GM19395 (cell line): Measurements from ENCODE around the gene ACOT2.
"Not testable (repeated sequence)": the region's sequence is repeated elsewhere in the genome, so short reads cannot be mapped to it uniquely, and the experiment has no call there.

Source experiments
- ATAC-seq: cut with Tn5 transposase; IDR thresholded peaks from one replicate; pipeline ENCODE4 v1.9.1; 2021; ENCODE audit warnings: mild to moderate bottlenecking, moderate library complexity; ENCODE audit not compliant: unreplicated experiment

ACOT2 gene

DNA sequence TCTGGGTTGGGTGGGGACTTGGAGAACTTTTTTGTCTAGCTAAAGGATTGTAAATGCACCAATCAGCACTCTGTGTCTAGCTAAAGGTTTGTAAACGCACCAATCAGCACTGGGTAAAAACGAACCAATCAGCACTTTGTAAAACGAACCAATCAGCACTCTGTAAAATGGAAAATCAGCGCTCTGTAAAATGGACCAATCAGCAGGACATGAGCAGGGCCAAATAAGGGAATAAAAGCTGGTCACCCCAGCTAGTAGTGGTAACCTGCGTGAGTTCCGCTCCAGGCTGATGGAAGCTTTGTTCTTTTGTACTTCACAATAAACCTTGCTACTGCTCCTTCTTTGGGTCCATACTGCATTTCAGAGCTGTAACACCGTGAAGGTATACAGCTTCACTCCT lies 1.7 kb upstream of the ACOT2 start:
- no peak for ATAC-seq

DNA sequence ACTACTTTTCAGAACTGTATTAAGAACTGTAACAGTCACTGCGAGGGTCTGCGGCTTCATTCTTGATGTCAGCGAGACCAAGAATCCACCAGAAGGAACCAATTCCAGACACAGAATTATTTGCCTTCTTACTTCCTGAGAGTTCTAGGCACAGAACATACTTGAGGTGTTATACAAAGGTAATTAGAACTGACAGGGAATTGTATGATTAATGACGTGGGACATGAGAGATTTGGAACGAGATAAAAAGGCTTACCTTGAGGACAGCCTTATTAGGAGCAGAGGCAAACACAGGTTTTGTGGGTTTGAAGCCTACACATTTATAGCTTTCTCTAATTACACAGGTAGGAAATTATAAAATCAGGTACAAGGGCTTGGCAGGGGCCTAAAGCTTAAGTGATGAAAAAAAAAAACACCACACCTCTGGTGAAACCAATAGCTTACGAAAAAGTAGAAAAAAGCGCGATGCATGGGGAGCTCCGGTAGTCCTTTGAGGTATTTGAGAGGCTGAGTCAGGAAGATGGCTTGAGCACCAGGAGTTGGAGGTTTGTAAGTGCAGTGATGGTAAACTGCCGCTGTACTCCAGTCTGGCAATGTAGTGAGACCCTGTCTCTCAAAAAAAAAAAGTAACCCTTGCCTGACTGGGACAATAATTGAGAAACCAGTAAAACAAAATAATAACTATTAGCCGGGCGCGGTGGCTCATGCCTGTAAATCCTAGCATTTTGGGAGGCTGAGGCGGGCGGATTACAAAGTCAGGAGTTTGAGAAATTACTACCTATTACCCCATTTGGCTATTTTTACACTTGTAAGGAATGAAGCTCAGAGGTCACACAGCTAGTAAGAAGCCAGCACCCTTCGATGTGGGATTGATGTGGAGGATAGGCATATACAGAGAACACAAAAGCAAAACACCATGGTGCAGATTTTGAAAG lies 795 bp upstream of the ACOT2 start:
- no peak for ATAC-seq

DNA sequence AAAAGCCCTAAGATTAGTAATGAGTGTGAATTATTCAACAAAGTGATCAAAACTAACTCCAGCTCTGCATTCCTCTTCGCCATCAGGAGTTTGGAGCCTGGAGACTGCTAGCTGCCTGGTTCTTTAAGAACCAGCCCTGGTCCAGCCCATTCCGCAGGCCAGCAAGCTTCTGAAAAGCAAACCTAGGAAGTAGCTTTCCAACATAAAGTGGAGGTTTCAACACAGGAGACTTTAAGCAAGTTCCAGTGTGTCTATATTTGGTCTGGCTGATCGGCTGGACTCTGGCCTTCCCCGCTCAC lies 178 bp upstream of the ACOT2 start:
- not testable (repeated sequence) for ATAC-seq

DNA sequence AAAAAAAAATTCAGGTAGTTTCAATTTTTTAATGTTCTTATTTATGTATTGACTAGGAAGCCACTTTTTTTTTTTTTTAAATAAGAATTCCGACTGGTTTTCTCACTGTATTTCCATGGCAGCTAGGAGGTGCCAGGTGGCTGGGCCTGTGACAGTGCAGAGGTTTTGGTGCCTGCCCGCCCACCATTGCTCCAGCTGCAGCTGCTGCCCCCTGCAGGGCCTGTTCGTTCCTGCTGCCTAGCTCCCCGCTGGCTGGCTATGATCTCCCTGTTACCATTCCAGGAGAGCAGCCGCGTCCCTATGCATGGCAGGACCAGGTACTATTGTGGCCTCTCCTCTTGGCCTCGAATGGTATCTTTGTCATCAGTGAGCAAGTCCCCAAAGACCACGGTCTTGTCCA lies 1.9 kb downstream of the ACOT2 start:
- ATAC-seq = peak; percentile 62

DNA sequence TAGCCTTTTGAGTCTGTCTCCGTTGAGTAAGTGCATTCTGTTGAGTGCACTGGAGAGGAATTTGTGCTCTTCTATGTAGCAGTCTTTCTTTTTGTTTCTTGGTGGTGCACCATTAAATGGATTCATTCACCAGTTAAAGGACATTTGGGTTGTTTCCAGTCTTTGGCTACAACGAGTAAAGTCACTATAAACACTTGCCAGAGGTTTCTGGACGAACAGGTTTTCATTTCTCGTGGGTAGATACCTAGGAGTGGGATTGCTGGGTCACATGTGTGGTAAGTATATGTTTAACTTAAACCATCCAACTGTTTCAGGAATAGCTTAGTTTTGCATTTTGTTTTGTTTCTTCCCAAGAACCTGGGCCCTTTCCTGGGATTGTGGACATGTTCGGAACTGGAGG lies 4.0 kb downstream of the ACOT2 start:
- not testable (repeated sequence) for ATAC-seq

DNA sequence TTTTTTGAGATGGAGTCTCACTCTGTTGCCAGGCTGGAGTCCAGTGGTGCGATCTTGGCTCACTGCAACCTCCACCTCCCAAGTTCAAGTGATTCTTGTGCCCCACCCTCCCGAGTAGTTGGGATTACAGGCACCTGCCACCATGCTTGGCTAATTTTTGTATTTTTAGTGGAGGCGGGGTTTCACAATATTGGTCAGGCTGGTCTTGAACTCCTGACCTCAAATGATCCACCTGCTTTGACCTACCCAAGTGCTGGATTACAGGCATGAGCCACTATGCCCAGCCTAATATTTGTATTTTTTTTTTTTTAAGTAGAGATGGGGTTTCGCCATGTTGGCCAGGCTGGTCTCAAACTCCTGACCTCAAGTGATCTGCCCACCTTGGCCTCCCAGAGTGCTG lies 4.7 kb downstream of the ACOT2 start:
- ATAC-seq = not testable (repeated sequence)

DNA sequence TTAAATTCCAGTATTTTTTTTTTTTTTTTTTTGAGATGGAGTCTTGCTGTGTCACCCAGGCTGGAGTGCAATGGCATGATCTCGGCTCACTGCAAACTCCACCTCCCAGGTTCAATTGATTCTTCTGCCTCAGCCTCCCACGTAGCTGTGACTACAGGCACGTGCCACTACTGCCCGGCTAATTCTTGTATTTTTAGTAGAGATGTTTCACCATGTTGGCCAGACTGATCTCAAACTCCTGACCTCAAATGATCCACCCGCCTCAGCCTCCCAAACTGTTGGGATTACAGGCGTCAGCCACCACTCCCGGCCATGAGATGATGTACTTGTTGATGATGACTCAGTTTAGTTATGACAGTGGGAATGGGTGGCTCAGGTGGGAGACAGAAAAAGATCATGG lies 5.2 kb downstream of the ACOT2 start:
- ATAC-seq = not testable (repeated sequence)

DNA sequence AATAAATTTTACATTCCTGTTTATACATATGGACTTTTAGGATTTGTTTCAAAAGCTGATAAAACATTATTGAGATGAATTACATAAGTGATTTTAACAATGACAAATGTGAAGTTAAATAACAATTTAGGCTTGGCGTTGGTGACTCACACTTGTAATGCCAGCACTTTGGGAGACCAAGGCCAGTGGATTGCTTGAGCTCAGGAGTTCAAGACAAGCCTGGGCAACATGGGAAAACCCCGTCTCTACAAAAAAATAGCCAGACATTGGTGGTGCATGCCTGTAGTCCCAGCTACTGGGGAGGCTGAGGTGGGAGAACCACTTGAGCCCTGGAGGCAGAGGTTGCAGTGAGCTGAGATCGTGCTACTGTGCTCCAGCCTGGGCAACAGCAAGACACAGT lies 7.4 kb downstream of the ACOT2 start:
- ATAC-seq = no peak

DNA sequence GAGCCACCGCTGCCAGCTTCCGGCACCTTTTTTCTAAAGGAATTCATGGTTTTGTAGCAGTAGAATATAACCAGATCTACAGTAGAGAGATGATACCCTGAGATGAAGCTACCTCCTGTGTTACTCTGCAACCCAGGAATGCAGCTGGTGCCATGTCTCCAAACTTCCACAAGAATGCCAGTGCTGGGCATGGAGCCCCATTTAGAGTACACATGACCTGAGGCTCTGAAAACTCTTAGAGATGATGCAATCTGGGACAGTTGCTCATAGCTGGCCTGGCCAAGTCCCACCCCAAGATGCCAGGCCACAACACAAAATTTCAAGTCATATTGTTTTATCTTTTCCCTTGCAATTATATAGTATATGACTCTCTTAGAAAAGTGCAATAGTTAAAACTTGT lies 8.2 kb downstream of the ACOT2 start:
- ATAC-seq = not testable (repeated sequence)

DNA sequence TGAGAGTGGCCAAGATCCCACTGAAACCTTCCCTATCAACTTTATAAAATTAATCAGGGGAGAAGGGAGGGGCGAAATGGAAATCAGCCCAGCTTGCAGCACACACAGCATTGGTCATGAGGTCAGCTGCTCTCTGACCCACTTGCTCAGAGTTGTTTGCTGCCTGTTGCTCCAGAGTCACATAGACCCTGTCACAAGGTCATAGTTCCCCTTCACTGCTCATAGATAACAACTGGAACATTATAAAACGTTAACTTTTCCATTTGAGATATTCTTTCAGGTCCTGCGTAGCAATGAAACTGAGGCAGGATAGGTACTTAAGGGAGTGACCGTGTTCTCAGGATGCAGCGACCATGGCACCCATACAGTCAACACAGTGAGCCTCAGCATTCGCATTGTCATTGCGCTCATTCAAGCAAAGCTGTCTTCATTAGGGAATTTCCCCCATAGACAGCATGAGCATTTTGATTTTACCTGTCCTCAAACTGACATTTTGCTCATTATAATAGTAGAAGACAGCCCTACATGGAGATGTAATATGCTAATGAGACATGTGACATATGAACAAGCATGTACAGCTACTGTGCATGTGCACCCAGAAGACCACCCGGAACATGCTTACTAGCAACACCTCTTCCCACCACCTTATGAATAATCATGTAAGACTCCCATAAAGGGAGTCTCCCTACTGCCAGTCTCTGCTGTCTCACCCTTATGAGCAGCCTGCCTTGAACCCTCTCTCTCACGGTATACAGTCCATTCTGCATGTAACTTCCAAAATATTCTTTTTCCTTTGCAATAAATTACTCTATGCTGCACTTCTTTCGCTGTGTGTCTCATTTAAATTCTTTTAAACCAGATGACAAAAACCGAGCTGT lies 13.3 kb downstream of the ACOT2 start:
- ATAC-seq = not testable (repeated sequence)

DNA sequence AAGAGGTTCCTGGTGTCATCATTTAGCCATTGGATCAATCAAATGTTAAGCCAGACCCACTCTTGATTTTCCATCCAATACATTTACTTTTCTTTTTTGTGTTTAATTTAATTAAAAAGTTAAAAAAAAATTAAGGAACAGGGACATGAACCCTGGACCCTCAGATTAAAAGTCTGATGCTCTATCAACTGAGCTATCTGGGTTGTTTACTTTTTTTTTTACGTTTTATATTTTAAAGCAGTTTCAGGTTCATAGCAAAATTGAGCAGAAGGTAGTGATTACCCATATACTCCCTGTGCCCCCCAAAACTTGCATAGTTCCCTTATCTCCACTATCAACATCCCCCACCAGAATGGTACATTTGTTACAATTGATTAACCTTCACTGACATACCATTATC lies 19.7 kb downstream of the ACOT2 start:
- no peak for ATAC-seq

DNA sequence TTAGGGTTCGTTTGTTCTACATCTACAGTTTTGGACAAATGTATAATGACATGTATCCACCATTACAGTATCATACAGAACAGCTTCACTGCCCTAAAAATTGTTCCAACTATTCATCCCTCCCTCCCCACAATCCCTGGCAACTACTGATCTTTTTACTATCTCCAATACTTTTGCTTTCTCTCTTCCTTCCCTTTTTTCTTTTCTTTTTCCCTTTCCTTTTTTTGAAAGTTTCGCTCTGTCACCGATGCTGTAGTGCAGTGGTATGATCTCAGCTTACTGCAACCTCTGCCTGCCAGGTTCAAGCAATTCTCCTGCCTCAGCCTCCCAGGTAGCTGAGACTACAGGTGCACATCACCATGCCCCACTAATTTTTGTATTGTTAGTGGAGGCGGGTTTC lies 20.1 kb downstream of the ACOT2 start:
- no peak for ATAC-seq

DNA sequence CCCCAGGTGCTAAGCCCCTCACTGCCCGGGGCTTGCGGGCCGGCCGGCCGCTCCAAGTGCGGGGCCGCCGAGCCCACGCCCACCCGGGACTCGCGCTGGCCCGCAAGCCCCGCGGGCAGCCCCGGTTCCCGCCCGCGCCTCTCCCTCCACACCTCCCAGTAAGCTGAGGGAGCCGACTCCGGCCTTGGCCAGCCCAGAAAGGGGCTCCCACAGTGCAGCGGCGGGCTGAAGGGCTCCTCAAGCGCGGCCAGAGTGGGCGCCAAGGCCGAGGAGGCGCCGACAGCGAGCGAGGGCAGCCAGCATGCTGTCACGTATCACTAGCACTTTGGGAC lies 21.6 kb downstream of the ACOT2 start:
- not testable (repeated sequence) for ATAC-seq

DNA sequence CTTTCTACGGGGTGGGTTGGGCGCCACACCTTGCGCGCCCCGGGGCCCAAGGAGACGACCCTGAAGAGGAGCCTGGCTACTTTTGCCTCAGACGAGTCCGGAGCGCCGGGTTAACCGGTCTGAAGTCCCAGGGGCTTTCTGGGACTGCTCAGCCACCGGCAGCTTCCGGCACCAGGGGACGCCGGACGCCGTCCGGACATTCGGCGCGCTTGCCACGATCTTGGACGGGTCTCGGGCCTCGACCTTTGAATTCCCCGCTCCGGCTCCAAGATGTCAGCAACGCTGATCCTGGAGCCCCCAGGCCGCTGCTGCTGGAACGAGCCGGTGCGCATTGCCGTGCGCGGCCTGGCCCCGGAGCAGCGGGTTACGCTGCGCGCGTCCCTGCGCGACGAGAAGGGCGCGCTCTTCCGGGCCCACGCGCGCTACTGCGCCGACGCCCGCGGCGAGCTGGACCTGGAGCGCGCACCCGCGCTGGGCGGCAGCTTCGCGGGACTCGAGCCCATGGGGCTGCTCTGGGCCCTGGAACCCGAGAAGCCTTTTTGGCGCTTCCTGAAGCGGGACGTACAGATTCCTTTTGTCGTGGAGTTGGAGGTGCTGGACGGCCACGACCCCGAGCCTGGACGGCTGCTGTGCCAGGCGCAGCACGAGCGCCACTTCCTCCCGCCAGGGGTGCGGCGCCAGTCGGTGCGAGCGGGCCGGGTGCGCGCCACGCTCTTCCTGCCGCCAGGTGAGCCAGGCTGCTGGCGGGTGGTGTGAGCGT lies 22.9 kb downstream of the ACOT2 start, which contains the start of gene ACOT4:
TSS of gene ACOT4 (plus strand) at position 184 of the 760 bp plus-strand sequence. CDS start at position 271, 87 bp downstream.
- no peak for ATAC-seq

DNA sequence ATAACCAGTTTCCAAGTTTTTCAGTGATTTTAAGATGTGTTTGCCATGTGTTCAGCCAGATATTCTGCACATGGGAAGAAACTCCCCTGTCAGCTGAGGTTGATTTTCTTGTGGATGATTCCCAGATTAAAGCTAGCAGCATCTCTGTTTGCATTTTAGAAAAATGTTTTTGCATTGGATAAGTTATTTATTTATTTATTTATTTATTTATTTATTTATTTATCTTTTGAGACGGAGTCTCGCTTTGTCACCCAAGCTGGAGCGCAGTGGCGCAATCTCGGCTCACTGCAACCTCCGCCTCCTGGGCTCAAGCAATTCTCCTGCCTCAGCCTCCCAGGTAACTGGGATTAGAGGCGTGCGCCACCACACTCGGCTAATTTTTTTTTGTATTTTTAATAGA lies 25.5 kb downstream of the ACOT2 start:
- no peak for ATAC-seq

DNA sequence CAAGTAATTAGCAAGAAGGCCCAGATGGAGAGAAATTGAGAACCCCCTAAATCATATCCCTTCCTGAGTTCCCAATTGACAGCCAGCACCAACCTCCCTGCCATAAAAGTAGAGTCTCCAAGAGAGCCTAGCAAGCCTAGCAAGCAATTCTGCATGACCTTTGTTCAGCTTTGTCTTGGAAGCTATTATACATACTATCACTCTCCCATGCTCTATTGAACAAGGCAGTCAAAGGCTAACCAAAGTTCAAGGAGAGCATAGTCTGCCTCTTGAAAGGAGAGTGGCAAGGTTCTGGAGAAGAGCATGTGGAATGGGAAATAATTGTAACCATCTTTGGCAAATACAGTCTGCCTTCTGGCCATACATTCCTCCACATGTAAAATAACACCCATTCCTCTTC lies 30.5 kb downstream of the ACOT2 start:
- no peak for ATAC-seq

DNA sequence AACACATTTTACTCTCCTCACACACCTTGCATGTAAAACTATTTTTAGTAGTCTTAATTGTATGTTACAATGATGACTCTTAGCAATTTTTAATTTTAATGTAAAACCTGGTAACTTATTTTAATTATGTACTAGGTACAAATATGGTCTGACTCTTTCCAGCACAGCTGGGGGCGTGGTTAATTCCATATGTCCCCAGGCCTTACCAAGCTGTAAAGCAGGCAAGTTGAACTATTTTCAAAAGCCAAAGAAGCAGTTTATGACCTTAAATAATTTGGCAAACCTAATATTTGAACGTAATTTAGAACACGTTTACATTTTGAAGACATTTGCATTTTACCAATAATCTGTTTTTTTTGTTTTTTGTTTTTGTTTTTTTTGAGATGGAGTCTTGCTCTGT lies 34.0 kb downstream of the ACOT2 start:
- ATAC-seq = no peak

DNA sequence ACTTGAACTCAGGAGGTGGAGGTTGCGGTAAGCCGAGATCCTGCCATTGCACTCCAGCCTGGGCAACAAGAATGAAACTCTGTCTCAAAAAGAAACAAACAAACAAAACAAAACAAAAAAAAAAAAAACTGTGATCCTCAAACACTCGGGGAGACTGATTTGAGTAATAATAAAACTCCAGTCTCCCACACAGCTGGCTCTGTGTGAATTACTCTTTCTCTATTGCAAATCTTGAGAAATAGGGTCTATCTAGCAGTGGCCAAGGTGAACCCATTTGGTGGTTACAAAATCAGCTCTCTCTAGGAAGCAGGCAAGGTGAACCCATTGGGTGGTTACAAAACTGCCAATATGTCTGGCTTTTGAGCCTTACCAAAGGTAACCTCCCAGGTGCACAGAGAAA lies 37.3 kb downstream of the ACOT2 start:
- ATAC-seq = no peak

DNA sequence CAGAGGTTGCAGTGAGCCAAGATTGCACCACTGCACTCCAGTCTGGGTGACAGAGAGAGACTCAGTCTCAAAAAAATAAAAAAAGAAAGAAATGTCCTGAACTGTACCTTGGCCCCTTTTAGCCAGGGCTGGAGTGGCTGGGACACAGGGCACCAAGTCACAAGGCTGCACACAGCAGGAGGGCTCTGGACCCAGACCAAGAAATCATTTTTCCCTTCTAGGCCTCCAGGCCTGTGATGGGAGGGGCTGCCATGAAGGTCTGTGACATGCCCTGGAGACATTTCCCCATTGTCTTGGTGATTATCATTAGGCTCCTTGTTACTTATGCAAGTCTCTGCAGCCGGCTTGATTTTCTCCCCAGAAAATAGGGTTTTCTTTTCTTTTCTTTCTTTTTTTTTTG lies 38.2 kb downstream of the ACOT2 start:
- no peak for ATAC-seq

DNA sequence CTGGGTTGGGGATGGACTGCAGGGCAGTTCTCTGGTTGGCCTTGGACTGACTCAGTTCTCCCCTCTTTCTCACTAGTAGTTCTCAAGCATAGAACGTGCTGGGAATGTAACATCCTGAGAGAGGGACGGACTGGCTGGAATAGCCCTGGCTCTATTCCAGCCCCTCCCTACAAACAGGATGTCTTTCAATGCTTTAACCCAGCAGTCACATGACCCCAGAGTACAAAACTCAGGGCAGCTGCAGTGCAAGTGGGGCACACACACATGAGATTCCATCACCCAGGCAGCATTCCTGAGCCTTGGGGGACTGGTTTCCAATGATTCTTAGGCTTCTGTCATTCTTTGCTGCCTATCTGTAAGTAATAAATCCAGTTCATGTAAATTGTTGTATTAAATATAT lies 41.7 kb downstream of the ACOT2 start:
- no peak for ATAC-seq

DNA sequence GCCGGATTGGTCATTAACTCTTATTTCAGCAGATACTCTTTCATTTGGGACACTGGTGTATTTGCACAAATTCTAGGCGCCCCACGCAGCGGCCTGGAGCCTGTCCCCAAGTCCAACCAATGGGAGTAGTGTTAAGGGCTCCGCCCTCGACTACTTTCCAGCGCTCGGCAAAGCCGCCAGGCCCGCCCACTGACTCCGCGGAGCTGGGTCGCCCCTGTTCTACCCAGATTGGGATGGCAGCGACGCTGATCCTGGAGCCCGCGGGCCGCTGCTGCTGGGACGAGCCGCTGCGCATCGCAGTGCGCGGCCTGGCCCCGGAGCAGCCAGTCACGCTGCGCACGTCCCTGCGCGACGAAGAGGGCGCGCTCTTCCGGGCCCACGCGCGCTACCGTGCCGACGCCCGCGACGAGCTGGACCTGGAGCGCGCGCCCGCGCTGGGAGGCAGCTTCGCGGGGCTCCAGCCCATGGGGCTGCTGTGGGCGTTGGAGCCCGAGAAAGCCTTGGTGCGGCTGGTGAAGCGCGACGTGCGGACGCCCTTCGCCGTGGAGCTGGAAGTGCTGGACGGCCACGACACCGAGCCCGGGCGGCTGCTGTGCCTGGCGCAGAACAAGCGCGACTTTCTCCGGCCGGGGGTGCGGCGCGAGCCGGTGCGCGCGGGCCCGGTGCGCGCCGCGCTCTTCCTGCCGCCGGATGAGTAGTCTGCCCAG lies 43.5 kb downstream of the ACOT2 start, which contains the start of gene ACOT6:
TSS of gene ACOT6 (plus strand) at position 179 of the 707 bp plus-strand sequence. CDS start at position 234, 55 bp downstream.
- ATAC-seq = peak; percentile 73
